ENCODE data around the gene PCDHGA3. TPM values are rescaled to one million over a fixed set of nuclear protein-coding genes. Genes with fewer than 3 reads are reported as not detected.
"Not testable (repeated sequence)": the region's sequence is repeated elsewhere in the genome, so short reads cannot be mapped to it uniquely, and the experiment has no call there.

The PCDHGA3 gene
- total and polyA plus RNA-seq, 2 donors (not counting 3 experiments of a cell fraction or from before 2014, with no cell fraction given): 0.88 to 1.1 TPM

GRCh38 chr5:141343953-141344463 is 379 bp downstream of the PCDHGA3 start:
- intact Hi-C loops (cut with micrococcal nuclease) (loop anchor here (2.0 kb wide), 1 partner anchor 23 kb away; the partner anchor contains the start of gene TAF7), dilution Hi-C loops (cut with MboI; ENCODE audit: extremely low pct_ligation_motif_present, low sequenced_read_pairs) (no loop called here)
- Histone ChIP-seq H3K27ac (ENCODE audit: insufficient read depth, low read depth, low read length) (no peak overlapping the region), H3K9me1 (replicated peaks; ENCODE audit: control insufficient read depth, extremely low read depth, insufficient read depth, low read length) (no peaks in the 10 kb centered on the region), H3K4me3 (replicated peaks in 1 of 3; ENCODE audit: insufficient read depth in 1 of 3, low read depth in 1 of 3, low read length in 3 of 3) (peak overlapping the region in 2 of 3 experiments; percentile 17 to 59), H3K9me3 (replicated peaks; ENCODE audit: control insufficient read depth, insufficient read depth, low read length) (no peaks in the 10 kb centered on the region), H2AFZ (ENCODE audit: low read depth, low read length) (peak overlapping the region; percentile 86), H3K9ac (replicated peaks; ENCODE audit: extremely low read depth, insufficient read depth, low read length) (peak overlapping the region; percentile 49), H3K27me3 (ENCODE audit: control insufficient read depth in 2 of 2, insufficient read depth in 2 of 2, low read length in 2 of 2) (peaks cover 7 to 29% of the 10 kb centered on the region in 2 experiments), H3K36me3 (ENCODE audit: control insufficient read depth in 2 of 2, extremely low read depth in 1 of 2, insufficient read depth in 2 of 2, low read length in 2 of 2) (no peaks in the 10 kb centered on the region), H3K4me1 (ENCODE audit: control insufficient read depth, extremely low read depth, insufficient read depth, low read length) (peaks cover 3% of the 10 kb centered on the region), H3K4me2 (ENCODE audit: insufficient read depth, low read length) (peak overlapping the region; percentile 65), H3K79me2 (ENCODE audit: control insufficient read depth, insufficient read depth, low read length) (no peaks in the 10 kb centered on the region), H4K20me1 (replicated peaks; ENCODE audit: control insufficient read depth, extremely low read depth, insufficient read depth, low read length) (no peaks in the 10 kb centered on the region)
- TF ChIP-seq MYC (IDR thresholded peaks at IDR 0.05; ENCODE audit: low read depth, low read length): no peak
- CTCF ChIA-PET: interaction anchor here (0.8 to 3.8 kb wide), 24 partner anchors 9 to 223 kb away, joined by 3 to 38 read pairs (median 6); partner anchors contain the start of genes PCDHB9, PCDHGA1, PCDHGA10 and PCDHGA12
- POLR2A ChIA-PET: interaction anchor here (1.3 kb wide), 1 partner anchor 23 kb away, joined by 3 read pairs; the partner anchor contains the start of gene TAF7
- DNase-seq (ENCODE audit: low read depth, low spot score) (no peak), FAIRE-seq (peak; percentile 50)
- TSS peak; percentile 69 for BruUV-seq (replicated peaks)

GRCh38 chr5:141345327-141345726 is 1.7 kb downstream of the PCDHGA3 start:
- intact Hi-C loops (cut with micrococcal nuclease): no loop called here

GRCh38 chr5:141346017-141346416 is 2.4 kb downstream of the PCDHGA3 start:
- intact Hi-C loops (cut with micrococcal nuclease); H3K4me2 ChIP-seq (ENCODE audit: insufficient read depth, low read length); H3K9me1 ChIP-seq (replicated peaks; ENCODE audit: control insufficient read depth, extremely low read depth, insufficient read depth, low read length); H3K9ac ChIP-seq (replicated peaks; ENCODE audit: extremely low read depth, insufficient read depth, low read length); POLR2A ChIA-PET; H3K36me3 ChIP-seq (ENCODE audit: control insufficient read depth in 2 of 2, extremely low read depth in 1 of 2, insufficient read depth in 2 of 2, low read length in 2 of 2); H3K27ac ChIP-seq (ENCODE audit: insufficient read depth, low read depth, low read length); H2AFZ ChIP-seq (ENCODE audit: low read depth, low read length); DNase-seq (ENCODE audit: low read depth, low spot score); H3K4me1 ChIP-seq (ENCODE audit: control insufficient read depth, extremely low read depth, insufficient read depth, low read length); dilution Hi-C loops (cut with MboI; ENCODE audit: extremely low pct_ligation_motif_present, low sequenced_read_pairs); H3K4me3 ChIP-seq (replicated peaks in 1 of 3; ENCODE audit: insufficient read depth in 1 of 3, low read depth in 1 of 3, low read length in 3 of 3); FAIRE-seq; BruUV-seq (replicated peaks); H3K9me3 ChIP-seq (replicated peaks; ENCODE audit: control insufficient read depth, insufficient read depth, low read length); H4K20me1 ChIP-seq (replicated peaks; ENCODE audit: control insufficient read depth, extremely low read depth, insufficient read depth, low read length); H3K79me2 ChIP-seq (ENCODE audit: control insufficient read depth, insufficient read depth, low read length): not testable (repeated sequence)
- H3K27me3 ChIP-seq (ENCODE audit: control insufficient read depth in 2 of 2, insufficient read depth in 2 of 2, low read length in 2 of 2): peaks cover 17 to 31% of the 10 kb centered on the region in 2 experiments
- CTCF ChIA-PET: interaction anchor here (1.0 to 1.4 kb wide), 4 partner anchors 15 to 218 kb away, joined by 3 to 4 read pairs (median 3); partner anchors contain the start of genes PCDHGA1 and PCDHGB3

More at GRCh38 chr5:141345327-141345726, 1.7 kb downstream of the PCDHGA3 start:
- no peak overlapping the region for H3K9ac ChIP-seq (replicated peaks; ENCODE audit: extremely low read depth, insufficient read depth, low read length)
- no peaks in the 10 kb centered on the region for H4K20me1 ChIP-seq (replicated peaks; ENCODE audit: control insufficient read depth, extremely low read depth, insufficient read depth, low read length)
- no peaks in the 10 kb centered on the region for H3K79me2 ChIP-seq (ENCODE audit: control insufficient read depth, insufficient read depth, low read length)
- no peak overlapping the region for H3K4me2 ChIP-seq (ENCODE audit: insufficient read depth, low read length)
- BruUV-seq (replicated peaks): no TSS peak
- H2AFZ ChIP-seq (ENCODE audit: low read depth, low read length): no peak overlapping the region
- H3K4me1 ChIP-seq (ENCODE audit: control insufficient read depth, extremely low read depth, insufficient read depth, low read length): peaks cover 3% of the 10 kb centered on the region
- dilution Hi-C loops (cut with MboI; ENCODE audit: extremely low pct_ligation_motif_present, low sequenced_read_pairs): no loop called here
- no peak overlapping the region for H3K27ac ChIP-seq (ENCODE audit: insufficient read depth, low read depth, low read length)
- POLR2A ChIA-PET: no interaction called here
- FAIRE-seq: no peak
- H3K9me3 ChIP-seq (replicated peaks; ENCODE audit: control insufficient read depth, insufficient read depth, low read length): no peaks in the 10 kb centered on the region
- TF ChIP-seq MAX (IDR thresholded peaks at IDR 0.05; ENCODE audit: insufficient read depth, insufficient read length): no peak
- no peak for TF ChIP-seq JUN (IDR thresholded peaks at IDR 0.05; ENCODE audit: borderline replicate concordance, insufficient read depth, insufficient read length, low read depth)
- no peak for TF ChIP-seq CTCF (IDR thresholded peaks at IDR 0.05; ENCODE audit: extremely low read depth in 1 of 2, insufficient read depth in 1 of 2, low read depth in 1 of 2, low read length in 2 of 2)
- no peak overlapping the region for H3K4me3 ChIP-seq (replicated peaks in 1 of 3; ENCODE audit: insufficient read depth in 1 of 3, low read depth in 1 of 3, low read length in 3 of 3)
- no peak for DNase-seq (ENCODE audit: low read depth, low spot score)
- H3K36me3 ChIP-seq (ENCODE audit: control insufficient read depth in 2 of 2, extremely low read depth in 1 of 2, insufficient read depth in 2 of 2, low read length in 2 of 2): no peaks in the 10 kb centered on the region
- peaks cover 10 to 25% of the 10 kb centered on the region in 2 experiments for H3K27me3 ChIP-seq (ENCODE audit: control insufficient read depth in 2 of 2, insufficient read depth in 2 of 2, low read length in 2 of 2)
- no peaks in the 10 kb centered on the region for H3K9me1 ChIP-seq (replicated peaks; ENCODE audit: control insufficient read depth, extremely low read depth, insufficient read depth, low read length)
- CTCF ChIA-PET: interaction anchor here (1.4 kb wide), 1 partner anchor 15 kb away, joined by 3 read pairs; the partner anchor contains the start of gene PCDHGA1

Measured in endothelial cell of umbilical vein (primary cell).